Measurements from ENCODE around the gene DHRSX. TPM values are rescaled to one million over a fixed set of nuclear protein-coding genes. Genes with fewer than 3 reads are reported as not detected.
A peak's percentile ranks its signal among the peaks of the same experiment; 100 is the strongest.

The DHRSX gene
- total and polyA plus RNA-seq, 9 of the 15 experiments (the other 6 are each of a cell fraction or from before 2014, with no cell fraction given), result 0.59 to 11.0 (median 6.2) TPM

GRCh38 chrX:2463973-2464676, 36.7 kb downstream of the DHRSX start (continued):
- no peak for TF ChIP-seq TCF7L2 (IDR thresholded peaks at IDR 0.05; ENCODE audit: low read depth, low read length)
- TF ChIP-seq MCM5 (IDR thresholded peaks at IDR 0.05; ENCODE audit: low read depth), result no peak
- no peak for TF ChIP-seq NFE2L1 (tag; IDR thresholded peaks at IDR 0.05; ENCODE audit: borderline replicate concordance, low read depth)
- no peak for TF ChIP-seq ZNF764 (CRISPR knock-in tag; IDR thresholded peaks at IDR 0.05; ENCODE audit: low read depth)
- no peak for TF ChIP-seq ZNF408 (CRISPR knock-in tag; IDR thresholded peaks at IDR 0.05; ENCODE audit: low read depth)
- no peak for TF ChIP-seq ZNF551 (CRISPR knock-in tag; IDR thresholded peaks at IDR 0.05)
- peak; percentile 98 for TF ChIP-seq FOXM1 (IDR thresholded peaks at IDR 0.05; ENCODE audit: low read depth)
- no peak for TF ChIP-seq FOXM1 (CRISPR knock-in tag; IDR thresholded peaks at IDR 0.05; ENCODE audit: low read depth)
- TF ChIP-seq COPS2 (conservative IDR thresholded peaks at IDR 0.05), result no peak
- no peak for TF ChIP-seq ELF2 (CRISPR knock-in tag; IDR thresholded peaks at IDR 0.05)
- TF ChIP-seq ZNF274 (IDR thresholded peaks at IDR 0.05; ENCODE audit: borderline replicate concordance, low read depth, low read length), result no peak
- TF ChIP-seq MAFF (IDR thresholded peaks at IDR 0.05; ENCODE audit: low read length), result no peak
- no peak for TF ChIP-seq PTBP1 (IDR thresholded peaks at IDR 0.05; ENCODE audit: low read depth, low read length)
- TF ChIP-seq LARP7 (IDR thresholded peaks at IDR 0.05), result no peak
- no peak for TF ChIP-seq SIN3B (IDR thresholded peaks at IDR 0.05; ENCODE audit: low read depth)
- no peak for TF ChIP-seq RHOXF2B (CRISPR knock-in tag; conservative IDR thresholded peaks at IDR 0.05)
- peak; percentile 98 for TF ChIP-seq NEUROD1 (IDR thresholded peaks at IDR 0.05; ENCODE audit: borderline replicate concordance, low read depth, low read length, partially characterized antibody)
- TF ChIP-seq EHMT2 (IDR thresholded peaks at IDR 0.05), result peak; percentile 100
- TF ChIP-seq HMG20B (CRISPR knock-in tag; IDR thresholded peaks at IDR 0.05), result no peak
- TF ChIP-seq TOE1 (IDR thresholded peaks at IDR 0.05; ENCODE audit: borderline replicate concordance), result peak; percentile 97
- no peak for TF ChIP-seq TOE1 (CRISPR knock-in tag; IDR thresholded peaks at IDR 0.05; ENCODE audit: borderline replicate concordance, low read depth)
- no peak for TF ChIP-seq KLF10 (CRISPR knock-in tag; IDR thresholded peaks at IDR 0.05)
- TF ChIP-seq ATF1 (CRISPR knock-in tag; IDR thresholded peaks at IDR 0.05), result no peak
- peak; percentile 8 for TF ChIP-seq ATF1 (tag; IDR thresholded peaks at IDR 0.05)
- peak; percentile 14 for TF ChIP-seq RBM25 (IDR thresholded peaks at IDR 0.05; ENCODE audit: low read depth, low read length, severe bottlenecking)
- no peak for TF ChIP-seq NBN (IDR thresholded peaks at IDR 0.05; ENCODE audit: low read depth)
- no peak for TF ChIP-seq MITF (IDR thresholded peaks at IDR 0.05)
- peak; percentile 82 for TF ChIP-seq NFIC (IDR thresholded peaks at IDR 0.05)
- peak; percentile 88 for TF ChIP-seq NCOA6 (IDR thresholded peaks at IDR 0.05)
- TF ChIP-seq ETV6 (IDR thresholded peaks at IDR 0.05; ENCODE audit: borderline replicate concordance in 1 of 2, low read depth in 2 of 2, low read length in 1 of 2), result no peak
- no peak for TF ChIP-seq ETV6 (CRISPR knock-in tag; IDR thresholded peaks at IDR 0.05; ENCODE audit: borderline replicate concordance)
- TF ChIP-seq MNT (conservative IDR thresholded peaks at IDR 0.05), result peak; percentile 89 to 90
